ENCODE results near the gene TNS2. TPM values are rescaled to one million over a fixed set of nuclear protein-coding genes. Genes with fewer than 3 reads are reported as not detected.

TNS2 gene
- polyA plus RNA-seq, 3 donors: 53.4 to 562 (median 225) TPM

DNA sequence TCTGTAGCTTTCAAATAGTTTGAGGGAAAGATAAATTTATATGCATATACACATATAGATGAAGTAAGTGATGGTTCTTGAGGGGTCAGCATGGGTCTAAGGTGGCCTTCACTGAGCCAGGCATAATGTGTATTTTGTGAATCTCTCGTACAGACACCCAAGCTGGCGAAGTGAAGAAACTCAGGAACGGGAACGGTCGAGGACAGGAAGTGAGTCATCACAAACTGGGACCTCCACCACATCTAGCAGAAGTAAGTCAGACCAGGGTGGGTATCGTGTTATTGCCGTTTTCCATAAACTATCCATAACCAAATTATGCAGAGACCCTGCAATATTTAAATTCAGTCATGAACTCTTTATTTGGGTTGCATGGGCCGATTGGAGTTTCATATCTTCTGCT lies 15.4 kb upstream of the TNS2 start:
- 49 to 81% (median 59%) methylated on average over 8 of the region's 8 CpGs for WGBS, 3 donors
- H3K27ac ChIP-seq (ENCODE audit: low read depth, low read length): no peak overlapping the region

DNA sequence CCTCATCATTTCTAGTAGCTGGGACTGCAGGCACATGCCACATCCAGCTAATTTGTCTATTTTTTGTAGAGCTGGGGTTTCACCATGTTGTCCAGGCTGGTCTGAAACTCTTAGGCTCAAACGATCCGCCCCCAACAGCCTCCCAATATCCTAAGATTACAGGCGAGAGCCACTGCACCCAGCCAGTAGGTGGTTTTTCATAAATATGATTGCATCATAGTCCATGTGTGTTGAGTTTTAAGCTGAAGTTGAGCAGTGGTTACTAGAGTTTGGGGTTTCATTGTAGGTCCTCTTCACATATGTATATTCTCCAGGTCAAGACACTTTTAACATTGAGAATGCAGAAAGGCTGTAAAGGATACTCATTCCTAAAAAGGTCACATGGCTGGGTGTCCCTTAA lies 13.1 kb upstream of the TNS2 start:
- 71 to 82% (median 76%) methylated on average over 3 of the region's 3 CpGs for WGBS, 3 donors
- H3K27ac ChIP-seq (ENCODE audit: low read depth, low read length): no peak overlapping the region

DNA sequence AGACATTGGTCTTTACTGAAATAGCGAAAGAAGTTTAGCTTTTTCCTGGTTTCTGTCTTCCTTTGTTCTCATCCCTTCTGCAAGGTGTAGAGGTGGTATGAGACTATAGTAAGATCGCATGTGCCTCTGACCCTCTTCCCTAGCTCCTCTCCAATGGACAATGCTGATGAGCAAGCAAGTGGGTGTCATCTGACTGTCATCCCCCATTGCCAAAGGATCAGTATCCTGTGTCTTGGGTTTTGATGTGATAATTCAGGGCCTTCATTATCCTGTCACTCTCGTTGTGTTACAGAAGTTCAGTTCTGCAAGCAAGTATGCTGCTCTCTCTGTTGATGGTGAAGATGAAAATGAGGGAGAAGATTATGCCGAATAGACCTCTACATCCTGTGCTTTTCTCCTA lies 10.0 kb upstream of the TNS2 start:
- WGBS, 3 donors: 79 to 81% (median 81%) methylated on average over 3 to 4 of the region's 4 CpGs

GRCh38 chr12:53042607-53043454 lies 7.0 kb upstream of the TNS2 start:
- WGBS, 3 donors: 79 to 84% (median 81%) methylated on average over 7 of the region's 7 CpGs
- no peak overlapping the region for H3K27ac ChIP-seq (ENCODE audit: low read depth, low read length)

More for the DNA sequence above, 10.0 kb upstream of the TNS2 start:
- H3K27ac ChIP-seq (ENCODE audit: low read depth, low read length): no peak overlapping the region

GRCh38 chr12:53044052-53044581 lies 5.7 kb upstream of the TNS2 start:
- no peak overlapping the region for H3K27ac ChIP-seq (ENCODE audit: low read depth, low read length)
- 37 to 56% (median 51%) methylated on average over 10 of the region's 10 CpGs for WGBS, 3 donors

DNA sequence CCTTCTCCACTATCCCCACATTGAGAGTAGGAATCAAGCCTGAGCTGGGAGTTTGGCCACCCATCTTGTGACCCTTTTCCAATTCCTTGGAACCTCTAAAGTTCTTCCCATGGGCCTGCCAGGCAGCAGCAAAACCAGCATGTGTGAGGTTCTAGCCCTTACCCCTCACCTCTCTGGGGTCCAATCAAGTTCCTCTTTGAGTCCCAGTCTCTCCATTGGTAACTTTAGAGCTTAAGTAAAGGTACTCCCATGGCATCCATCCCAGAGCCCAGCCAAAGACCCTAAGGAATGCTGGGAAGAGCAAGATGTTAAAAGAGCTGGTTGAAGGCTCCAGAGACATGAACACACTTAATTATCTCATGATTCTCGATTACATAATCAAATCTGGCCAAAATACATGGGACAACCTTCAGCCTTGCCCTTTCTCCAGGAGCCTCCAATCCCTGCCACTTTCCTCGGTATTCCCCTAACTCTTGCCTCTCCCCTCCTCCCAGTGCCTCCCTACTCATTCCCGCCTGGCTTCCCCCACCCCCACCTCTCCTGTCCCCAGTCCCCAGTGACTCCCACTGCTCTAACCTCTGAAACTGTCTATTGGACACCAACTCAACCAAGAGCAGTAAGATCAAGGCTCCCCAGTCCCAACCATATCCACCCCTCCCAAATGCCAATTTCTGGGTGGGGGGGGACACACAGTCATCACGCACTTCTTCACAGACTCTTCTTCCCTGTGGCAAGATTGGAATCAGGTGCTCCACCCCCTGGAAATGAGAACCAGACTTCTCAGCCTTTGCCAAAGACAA lies 4.8 kb upstream of the TNS2 start:
- 52 to 56% (median 53%) methylated on average over 4 of the region's 4 CpGs for WGBS, 3 donors

DNA sequence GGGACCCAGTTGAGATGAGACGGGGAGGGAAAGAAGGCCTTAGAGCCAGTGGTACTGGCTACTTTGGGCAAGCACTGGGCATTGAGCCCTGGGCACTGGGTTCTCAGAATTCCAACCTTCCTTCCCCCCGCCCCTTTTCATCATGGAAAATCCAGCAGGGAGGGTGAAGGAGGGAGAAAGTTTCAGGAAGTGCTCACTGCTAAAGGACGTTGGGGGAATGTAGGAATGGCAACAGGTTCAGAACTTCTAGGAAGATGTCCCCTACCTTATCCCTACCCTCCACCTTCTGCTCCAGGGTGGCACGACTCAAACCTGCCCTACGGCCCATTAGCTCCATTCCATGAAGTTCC lies 4.2 kb upstream of the TNS2 start:
- WGBS, 3 donors: 41 to 48% (median 46%) methylated on average over 5 of the region's 5 CpGs
- H3K27ac ChIP-seq (ENCODE audit: low read depth, low read length): peak overlapping the region; percentile 11

More for the DNA sequence above, 4.8 kb upstream of the TNS2 start:
- H3K27ac ChIP-seq (ENCODE audit: low read depth, low read length): peak overlapping the region; percentile 11

- WGBS, 3 donors: 0 to 1% (median 1%) methylated on average over 25 to 39 of the region's 44 CpGs
- H3K27ac ChIP-seq (ENCODE audit: low read depth, low read length): peak overlapping the region; percentile 82
Measured at GRCh38 chr12:53046655-53047220, 3.1 kb upstream of the TNS2 start.

- WGBS, 3 donors: 1 to 2% (median 2%) methylated on average over 27 to 85 of the region's 94 CpGs
- H3K27ac ChIP-seq (ENCODE audit: low read depth, low read length): peak overlapping the region; percentile 90
Measured at GRCh38 chr12:53047221-53048032, 2.4 kb upstream of the TNS2 start.

DNA sequence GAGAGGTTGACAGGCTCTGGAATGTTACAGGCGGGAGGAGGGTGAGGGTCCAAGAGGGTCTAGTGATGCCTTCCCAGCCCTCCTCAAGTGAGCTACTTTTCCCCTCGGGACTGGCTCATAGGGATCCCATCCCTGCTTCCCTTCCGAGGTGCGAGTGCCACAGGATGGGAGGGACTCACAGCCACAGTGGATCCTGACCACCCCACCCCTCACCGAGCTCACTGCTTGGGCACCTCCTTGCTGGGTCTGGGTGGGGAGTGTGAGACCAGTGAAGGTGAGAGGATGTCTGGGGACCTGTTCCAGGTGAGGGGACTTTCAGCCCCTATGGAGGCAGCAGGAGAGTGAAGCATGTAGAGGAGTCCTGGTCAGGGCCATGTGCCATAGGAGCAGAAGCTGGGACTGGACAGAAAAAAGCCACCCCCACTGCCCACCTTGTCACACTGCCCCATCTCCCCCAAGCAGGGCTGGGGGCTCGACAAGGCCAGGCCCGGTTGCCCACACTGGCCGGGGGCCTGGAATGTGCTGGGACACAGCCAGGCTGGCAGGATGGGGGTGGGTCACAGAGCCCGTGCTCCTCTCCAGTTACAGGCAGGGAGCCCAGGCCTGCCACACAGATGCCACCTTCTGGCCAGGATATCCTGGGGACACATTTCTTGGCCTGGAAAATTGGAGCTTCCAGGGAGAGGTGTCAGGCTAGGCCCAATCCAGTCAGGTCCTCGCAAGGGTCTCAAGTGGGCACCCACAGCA lies 1.7 kb upstream of the TNS2 start:
- peak overlapping the region; percentile 90 for H3K27ac ChIP-seq (ENCODE audit: low read depth, low read length)
- 22 to 43% (median 35%) methylated on average over 10 of the region's 10 CpGs for WGBS, 3 donors

DNA sequence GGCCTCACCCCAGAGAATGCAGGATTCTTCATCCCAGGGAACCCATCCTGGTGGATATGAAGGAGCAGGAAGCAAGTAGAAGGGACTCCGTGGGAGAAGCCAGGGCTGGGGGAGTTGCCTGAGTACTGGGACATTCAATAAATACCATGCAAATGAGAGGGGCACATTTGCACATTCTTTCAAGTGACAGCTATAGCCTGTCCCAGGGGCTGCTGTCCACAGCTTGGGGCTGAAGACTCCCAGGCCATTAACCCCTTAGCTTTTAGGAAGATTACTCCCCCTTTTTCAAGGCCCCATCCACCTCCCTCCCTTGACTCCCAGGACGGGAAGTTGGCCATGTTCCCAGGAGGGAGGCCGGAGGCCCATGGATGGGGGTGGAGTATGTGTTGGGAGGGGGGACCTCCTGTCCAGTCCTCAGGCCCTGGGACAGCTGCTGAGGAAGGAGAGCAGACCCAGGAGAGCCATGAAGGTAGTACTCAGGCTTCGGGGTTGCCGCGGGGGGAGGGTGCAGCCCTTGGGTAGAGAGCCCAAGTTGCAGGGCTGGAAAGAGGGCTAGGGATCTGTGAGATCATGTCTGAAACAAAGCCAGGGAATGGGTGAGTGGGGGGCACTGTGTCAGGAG lies 974 bp upstream of the TNS2 start:
- peak overlapping the region; percentile 90 for H3K27ac ChIP-seq (ENCODE audit: low read depth, low read length)
- 7 to 38% (median 24%) methylated on average over 6 of the region's 6 CpGs for WGBS, 3 donors

- 36 to 78% (median 44%) methylated on average over 2 of the region's 2 CpGs for WGBS, 3 donors
- H3K27ac ChIP-seq (ENCODE audit: low read depth, low read length): peak overlapping the region; percentile 90
Measured at GRCh38 chr12:53050426-53051057, 677 bp downstream of the TNS2 start.

- 24 to 36% (median 25%) methylated on average over 11 of the region's 11 CpGs for WGBS, 3 donors
- H3K27ac ChIP-seq (ENCODE audit: low read depth, low read length): peak overlapping the region; percentile 90
Measured at GRCh38 chr12:53051058-53051880, 1.4 kb downstream of the TNS2 start.

- 30 to 50% (median 38%) methylated on average over 7 of the region's 7 CpGs for WGBS, 3 donors
- H3K27ac ChIP-seq (ENCODE audit: low read depth, low read length): peak overlapping the region; percentile 13
Measured at GRCh38 chr12:53051881-53052412, 2.1 kb downstream of the TNS2 start.

- 28 to 56% (median 46%) methylated on average over 10 to 11 of the region's 11 CpGs for WGBS, 3 donors
Measured at GRCh38 chr12:53052419-53053217, 2.8 kb downstream of the TNS2 start.

More at GRCh38 chr12:53052419-53053217, 2.8 kb downstream of the TNS2 start:
- H3K27ac ChIP-seq (ENCODE audit: low read depth, low read length): peak overlapping the region; percentile 13

All from adipose tissue (tissue), 3 donors.